ENCODE measurements around the gene PRDM4. TPM values are rescaled to one million over a fixed set of nuclear protein-coding genes. Genes with fewer than 3 reads are reported as not detected.
"Not testable (repeated sequence)": the region's sequence is repeated elsewhere in the genome, so short reads cannot be mapped to it uniquely, and the experiment has no call there.

Gene PRDM4
- total RNA-seq, 2 experiments from 2014 or later, result 30.6 TPM

GRCh38 chr12:107705522-107705921, 55.4 kb downstream of the PRDM4 start:
- POLR2A ChIA-PET, CTCF ChIA-PET: not testable (repeated sequence)

- ChIA-PET POLR2A (no interaction called here), CTCF (interaction anchor here (0.5 kb wide), 1 partner anchor 8 kb away, joined by 3 read pairs; no protein-coding TSS in a partner anchor)
Measured at GRCh38 chr12:107704041-107704440, 56.9 kb downstream of the PRDM4 start.

GRCh38 chr12:107702106-107702505, 58.8 kb downstream of the PRDM4 start:
- ChIA-PET CTCF (no interaction called here), POLR2A (no interaction called here)

- POLR2A ChIA-PET, result not testable (repeated sequence)
- CTCF ChIA-PET, result interaction anchor here (0.6 to 1.4 kb wide), 2 partner anchors 8 to 20 kb away, joined by 3 to 4 read pairs; no protein-coding TSS in a partner anchor
Measured at GRCh38 chr12:107695772-107696171, 65.2 kb downstream of the PRDM4 start.

GRCh38 chr12:107685360-107686248, 75.3 kb downstream of the PRDM4 start, which contains the start of gene PWP1:
TSS of gene PWP1 (plus strand) at chr12:107685799. CDS start at chr12:107685900, 101 bp downstream.
- ChIA-PET CTCF (interaction anchor here (1.4 kb wide), 1 partner anchor 9 kb away, joined by 4 read pairs; no protein-coding TSS in a partner anchor), POLR2A (interaction anchor here (0.7 kb wide), 1 partner anchor 207 kb away, joined by 3 read pairs; no protein-coding TSS in a partner anchor)

GRCh38 chr12:107684990-107685359, 76.0 kb downstream of the PRDM4 start:
- ChIA-PET CTCF (no interaction called here), POLR2A (interaction anchor here (0.7 kb wide), 1 partner anchor 208 kb away, joined by 3 read pairs; no protein-coding TSS in a partner anchor)

- POLR2A ChIA-PET, result no interaction called here
- CTCF ChIA-PET, result no interaction called here
Measured at GRCh38 chr12:107684029-107684795, 76.7 kb downstream of the PRDM4 start.

Other genes with a start within 250 kb of the PRDM4 start
- 10 to 100 TPM; 70.6 to 71.5 TPM for gene PWP1, start 75.3 kb downstream of the PRDM4 start, total RNA-seq
- gene ASCL4, start 13.6 kb upstream of the PRDM4 start, total RNA-seq, result not detected

All from activated CD8-positive, alpha-beta memory T cell treated with anti-CD3 and anti-CD28 coated beads for 36 hours (primary cell).